HepG2 (cell line): ENCODE data around the gene COPZ2. TPM values are rescaled to one million over a fixed set of nuclear protein-coding genes. Genes with fewer than 3 reads are reported as not detected.
A peak's percentile ranks its signal among the peaks of the same experiment; 100 is the strongest.

Experiments used
- ELF3 ChIP-seq: IDR thresholded peaks from 2 replicates; pipeline ENCODE4 v1.6.1; 2016; ENCODE audit warnings: missing genetic modification reagents, missing compliant biosample characterization
- FOXA3 ChIP-seq: IDR thresholded peaks from 2 replicates; pipeline ENCODE4 v1.6.1; 2016; ENCODE audit warnings: missing genetic modification reagents, missing compliant biosample characterization
- GLI4 ChIP-seq: sonication (generic); formaldehyde crosslinking; IDR thresholded peaks from 2 replicates; pipeline ENCODE4 v1.5.1; 2020; ENCODE audit warnings: missing genetic modification reagents, mild to moderate bottlenecking, moderate library complexity, borderline replicate concordance
- NR2F1 ChIP-seq, 2 experiments: fragments of 450-650 bp in 1 of 2; formaldehyde crosslinking in 1 of 2; IDR thresholded peaks; 2 replicates each; pipeline versions ENCODE4 v1.5.0 to v1.6.1; 2016 to 2020; ENCODE audit warnings: mild to moderate bottlenecking in 1 of 2, missing compliant biosample characterization in 1 of 2, missing genetic modification reagents in 1 of 2, moderate library complexity in 1 of 2
- RFX1 ChIP-seq: fragments of 450-650 bp; IDR thresholded peaks from 2 replicates; pipeline ENCODE4 v1.6.1; 2017
- ZNF792 ChIP-seq: IDR thresholded peaks from 2 replicates; pipeline ENCODE4 v1.6.1; 2016
- ZNF839 ChIP-seq: sonication (generic); formaldehyde crosslinking; IDR thresholded peaks from 2 replicates; pipeline ENCODE4 v1.4.0; 2020; ENCODE audit warnings: missing genetic modification reagents, mild to moderate bottlenecking, borderline replicate concordance
- polyA plus RNA-seq, 8 experiments: library from polyadenylated mRNA; depleted of rRNA in 3 of 8; stranded (reverse) in 7 of 8; unstranded in 1 of 8; fragments of >200 nt; fragmentation: Illumina TruSeq in 4 of 8; extraction: Trizol in 4 of 8; gene quantifications; 2 replicates each; pipeline versions ENCODE4 v1.2.1 to v1.2.3, GENCODE V29; 2011 to 2016; ENCODE audit warnings: low read depth in 4 of 8, missing spikeins in 1 of 8, mixed read lengths in 1 of 8; ENCODE audit not compliant: insufficient read depth in 1 of 8
- total RNA-seq, 5 experiments: library from RNA; depleted of rRNA; stranded (reverse); fragments of >200 nt; fragmentation: Illumina TruSeq; extraction: Trizol; gene quantifications; 2 replicates each; pipeline ENCODE4 v1.2.3, GENCODE V29; 2016; ENCODE audit warnings: low read depth in 1 of 5
- TF ChIP-seq, protein P1 (sequence below): sonication (generic); formaldehyde crosslinking; IDR thresholded peaks from 2 replicates; pipeline ENCODE4 v1.4.0; 2020; ENCODE audit warnings: missing genetic modification reagents, mild to moderate bottlenecking, borderline replicate concordance
- TF ChIP-seq, protein P2 (sequence below): sonication (generic); formaldehyde crosslinking; IDR thresholded peaks from 2 replicates; pipeline ENCODE4 v1.9.0; 2021; ENCODE audit warnings: missing genetic modification reagents, borderline replicate concordance
- TF ChIP-seq, protein P3 (sequence below): sonication (generic); formaldehyde crosslinking; IDR thresholded peaks from 2 replicates; pipeline ENCODE4 v1.5.1; 2020; ENCODE audit warnings: missing genetic modification reagents, mild to moderate bottlenecking, borderline replicate concordance
- TF ChIP-seq, protein P4 (sequence below): sonication (generic); formaldehyde crosslinking; conservative IDR thresholded peaks from 2 replicates; pipeline ENCODE4 v1.4.0; 2020; ENCODE audit warnings: mild to moderate bottlenecking, missing genetic modification reagents, moderate library complexity
- TF ChIP-seq, protein P5 (sequence below): IDR thresholded peaks from 2 replicates; pipeline ENCODE4 v1.6.1; 2018; ENCODE audit warnings: missing genetic modification reagents
- TF ChIP-seq, protein P6 (sequence below): sonication (generic); formaldehyde crosslinking; IDR thresholded peaks from 2 replicates; pipeline ENCODE4 v1.4.0; 2020; ENCODE audit warnings: missing genetic modification reagents, borderline replicate concordance

The COPZ2 gene
- total and polyA plus RNA-seq, 2 of the 13 experiments (the other 11 are each of a cell fraction or from before 2014, with no cell fraction given): 0.61 to 1.5 TPM

DNA sequence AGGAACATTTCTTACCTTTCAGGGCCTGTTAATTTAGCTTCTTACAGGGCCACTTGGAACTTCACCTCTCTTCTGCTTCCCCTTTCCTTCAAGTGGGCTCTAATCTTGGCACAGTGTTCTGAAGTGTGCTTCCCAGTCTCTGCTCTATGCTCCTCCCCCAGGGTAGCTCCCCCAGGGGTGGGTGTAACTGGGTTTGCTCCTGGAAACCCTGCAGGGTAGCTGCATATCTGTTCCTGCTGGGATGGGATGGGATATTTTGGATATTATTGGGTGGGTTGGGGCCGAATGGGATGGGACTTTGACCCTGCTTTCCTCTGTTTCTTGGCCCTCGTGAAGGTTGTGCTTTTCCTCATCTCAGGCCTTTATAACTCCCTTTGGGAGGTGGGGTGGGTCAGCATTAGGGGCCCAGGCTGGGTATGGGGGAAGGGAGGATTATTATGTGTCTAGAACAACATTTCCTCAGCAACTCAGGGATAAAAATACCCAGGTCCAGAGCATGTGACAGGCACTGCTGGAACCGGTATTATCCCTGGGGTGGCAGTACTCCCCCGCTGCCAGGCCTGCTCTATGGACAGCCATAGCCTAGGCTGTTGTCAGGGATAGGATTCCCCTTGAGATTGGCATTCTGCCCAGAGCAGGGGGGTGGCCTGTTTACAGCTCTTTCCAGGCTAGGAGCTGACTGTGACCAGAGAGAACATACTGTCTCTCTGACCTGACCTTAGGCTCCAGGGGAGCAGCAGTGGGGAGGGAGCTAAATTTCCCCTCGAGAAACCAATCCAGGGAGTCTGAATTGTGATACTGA lies 15.6 kb upstream of the COPZ2 start (continued):
- TF ChIP-seq, protein P1, sequence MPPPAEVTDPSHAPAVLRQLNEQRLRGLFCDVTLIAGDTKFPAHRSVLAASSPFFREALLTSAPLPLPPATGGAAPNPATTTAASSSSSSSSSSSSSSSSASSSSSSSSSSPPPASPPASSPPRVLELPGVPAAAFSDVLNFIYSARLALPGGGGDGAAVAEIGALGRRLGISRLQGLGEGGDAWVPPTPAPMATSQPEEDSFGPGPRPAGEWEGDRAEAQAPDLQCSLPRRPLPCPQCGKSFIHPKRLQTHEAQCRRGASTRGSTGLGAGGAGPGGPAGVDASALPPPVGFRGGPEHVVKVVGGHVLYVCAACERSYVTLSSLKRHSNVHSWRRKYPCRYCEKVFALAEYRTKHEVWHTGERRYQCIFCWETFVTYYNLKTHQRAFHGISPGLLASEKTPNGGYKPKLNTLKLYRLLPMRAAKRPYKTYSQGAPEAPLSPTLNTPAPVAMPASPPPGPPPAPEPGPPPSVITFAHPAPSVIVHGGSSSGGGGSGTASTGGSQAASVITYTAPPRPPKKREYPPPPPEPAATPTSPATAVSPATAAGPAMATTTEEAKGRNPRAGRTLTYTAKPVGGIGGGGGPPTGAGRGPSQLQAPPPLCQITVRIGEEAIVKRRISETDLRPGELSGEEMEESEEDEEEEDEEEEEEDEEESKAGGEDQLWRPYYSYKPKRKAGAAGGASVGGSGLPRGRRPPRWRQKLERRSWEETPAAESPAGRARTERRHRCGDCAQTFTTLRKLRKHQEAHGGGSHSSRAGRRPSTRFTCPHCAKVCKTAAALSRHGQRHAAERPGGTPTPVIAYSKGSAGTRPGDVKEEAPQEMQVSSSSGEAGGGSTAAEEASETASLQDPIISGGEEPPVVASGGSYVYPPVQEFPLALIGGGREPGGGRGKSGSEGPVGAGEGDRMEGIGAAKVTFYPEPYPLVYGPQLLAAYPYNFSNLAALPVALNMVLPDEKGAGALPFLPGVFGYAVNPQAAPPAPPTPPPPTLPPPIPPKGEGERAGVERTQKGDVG (CRISPR knock-in tag): no peak
- TF ChIP-seq RFX1 (no peak), ZNF792 (CRISPR knock-in tag) (peak; percentile 38; the same call in 1 of the 2 replicates), NR2F1 (CRISPR knock-in tag; IDR thresholded peaks at IDR 0.05) (peak in 1 of 2 experiments; percentile 23; a peak in 1 of 4 replicates), ELF3 (no peak), ZNF839 (no peak), FOXA3 (CRISPR knock-in tag) (peak; percentile 77), GLI4 (CRISPR knock-in tag) (no peak)
- TF ChIP-seq, protein P2, sequence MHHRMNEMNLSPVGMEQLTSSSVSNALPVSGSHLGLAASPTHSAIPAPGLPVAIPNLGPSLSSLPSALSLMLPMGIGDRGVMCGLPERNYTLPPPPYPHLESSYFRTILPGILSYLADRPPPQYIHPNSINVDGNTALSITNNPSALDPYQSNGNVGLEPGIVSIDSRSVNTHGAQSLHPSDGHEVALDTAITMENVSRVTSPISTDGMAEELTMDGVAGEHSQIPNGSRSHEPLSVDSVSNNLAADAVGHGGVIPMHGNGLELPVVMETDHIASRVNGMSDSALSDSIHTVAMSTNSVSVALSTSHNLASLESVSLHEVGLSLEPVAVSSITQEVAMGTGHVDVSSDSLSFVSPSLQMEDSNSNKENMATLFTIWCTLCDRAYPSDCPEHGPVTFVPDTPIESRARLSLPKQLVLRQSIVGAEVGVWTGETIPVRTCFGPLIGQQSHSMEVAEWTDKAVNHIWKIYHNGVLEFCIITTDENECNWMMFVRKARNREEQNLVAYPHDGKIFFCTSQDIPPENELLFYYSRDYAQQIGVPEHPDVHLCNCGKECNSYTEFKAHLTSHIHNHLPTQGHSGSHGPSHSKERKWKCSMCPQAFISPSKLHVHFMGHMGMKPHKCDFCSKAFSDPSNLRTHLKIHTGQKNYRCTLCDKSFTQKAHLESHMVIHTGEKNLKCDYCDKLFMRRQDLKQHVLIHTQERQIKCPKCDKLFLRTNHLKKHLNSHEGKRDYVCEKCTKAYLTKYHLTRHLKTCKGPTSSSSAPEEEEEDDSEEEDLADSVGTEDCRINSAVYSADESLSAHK: no peak
- TF ChIP-seq, protein P3, sequence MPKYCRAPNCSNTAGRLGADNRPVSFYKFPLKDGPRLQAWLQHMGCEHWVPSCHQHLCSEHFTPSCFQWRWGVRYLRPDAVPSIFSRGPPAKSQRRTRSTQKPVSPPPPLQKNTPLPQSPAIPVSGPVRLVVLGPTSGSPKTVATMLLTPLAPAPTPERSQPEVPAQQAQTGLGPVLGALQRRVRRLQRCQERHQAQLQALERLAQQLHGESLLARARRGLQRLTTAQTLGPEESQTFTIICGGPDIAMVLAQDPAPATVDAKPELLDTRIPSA (CRISPR knock-in tag): no peak
- TF ChIP-seq, protein P4, sequence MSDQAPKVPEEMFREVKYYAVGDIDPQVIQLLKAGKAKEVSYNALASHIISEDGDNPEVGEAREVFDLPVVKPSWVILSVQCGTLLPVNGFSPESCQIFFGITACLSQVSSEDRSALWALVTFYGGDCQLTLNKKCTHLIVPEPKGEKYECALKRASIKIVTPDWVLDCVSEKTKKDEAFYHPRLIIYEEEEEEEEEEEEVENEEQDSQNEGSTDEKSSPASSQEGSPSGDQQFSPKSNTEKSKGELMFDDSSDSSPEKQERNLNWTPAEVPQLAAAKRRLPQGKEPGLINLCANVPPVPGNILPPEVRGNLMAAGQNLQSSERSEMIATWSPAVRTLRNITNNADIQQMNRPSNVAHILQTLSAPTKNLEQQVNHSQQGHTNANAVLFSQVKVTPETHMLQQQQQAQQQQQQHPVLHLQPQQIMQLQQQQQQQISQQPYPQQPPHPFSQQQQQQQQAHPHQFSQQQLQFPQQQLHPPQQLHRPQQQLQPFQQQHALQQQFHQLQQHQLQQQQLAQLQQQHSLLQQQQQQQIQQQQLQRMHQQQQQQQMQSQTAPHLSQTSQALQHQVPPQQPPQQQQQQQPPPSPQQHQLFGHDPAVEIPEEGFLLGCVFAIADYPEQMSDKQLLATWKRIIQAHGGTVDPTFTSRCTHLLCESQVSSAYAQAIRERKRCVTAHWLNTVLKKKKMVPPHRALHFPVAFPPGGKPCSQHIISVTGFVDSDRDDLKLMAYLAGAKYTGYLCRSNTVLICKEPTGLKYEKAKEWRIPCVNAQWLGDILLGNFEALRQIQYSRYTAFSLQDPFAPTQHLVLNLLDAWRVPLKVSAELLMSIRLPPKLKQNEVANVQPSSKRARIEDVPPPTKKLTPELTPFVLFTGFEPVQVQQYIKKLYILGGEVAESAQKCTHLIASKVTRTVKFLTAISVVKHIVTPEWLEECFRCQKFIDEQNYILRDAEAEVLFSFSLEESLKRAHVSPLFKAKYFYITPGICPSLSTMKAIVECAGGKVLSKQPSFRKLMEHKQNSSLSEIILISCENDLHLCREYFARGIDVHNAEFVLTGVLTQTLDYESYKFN: 0 out of 2 replicates have a peak, but pooled peaks have one; percentile 27
- TF ChIP-seq, protein P5, sequence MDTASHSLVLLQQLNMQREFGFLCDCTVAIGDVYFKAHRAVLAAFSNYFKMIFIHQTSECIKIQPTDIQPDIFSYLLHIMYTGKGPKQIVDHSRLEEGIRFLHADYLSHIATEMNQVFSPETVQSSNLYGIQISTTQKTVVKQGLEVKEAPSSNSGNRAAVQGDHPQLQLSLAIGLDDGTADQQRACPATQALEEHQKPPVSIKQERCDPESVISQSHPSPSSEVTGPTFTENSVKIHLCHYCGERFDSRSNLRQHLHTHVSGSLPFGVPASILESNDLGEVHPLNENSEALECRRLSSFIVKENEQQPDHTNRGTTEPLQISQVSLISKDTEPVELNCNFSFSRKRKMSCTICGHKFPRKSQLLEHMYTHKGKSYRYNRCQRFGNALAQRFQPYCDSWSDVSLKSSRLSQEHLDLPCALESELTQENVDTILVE (CRISPR knock-in tag): no peak
- TF ChIP-seq, protein P6, sequence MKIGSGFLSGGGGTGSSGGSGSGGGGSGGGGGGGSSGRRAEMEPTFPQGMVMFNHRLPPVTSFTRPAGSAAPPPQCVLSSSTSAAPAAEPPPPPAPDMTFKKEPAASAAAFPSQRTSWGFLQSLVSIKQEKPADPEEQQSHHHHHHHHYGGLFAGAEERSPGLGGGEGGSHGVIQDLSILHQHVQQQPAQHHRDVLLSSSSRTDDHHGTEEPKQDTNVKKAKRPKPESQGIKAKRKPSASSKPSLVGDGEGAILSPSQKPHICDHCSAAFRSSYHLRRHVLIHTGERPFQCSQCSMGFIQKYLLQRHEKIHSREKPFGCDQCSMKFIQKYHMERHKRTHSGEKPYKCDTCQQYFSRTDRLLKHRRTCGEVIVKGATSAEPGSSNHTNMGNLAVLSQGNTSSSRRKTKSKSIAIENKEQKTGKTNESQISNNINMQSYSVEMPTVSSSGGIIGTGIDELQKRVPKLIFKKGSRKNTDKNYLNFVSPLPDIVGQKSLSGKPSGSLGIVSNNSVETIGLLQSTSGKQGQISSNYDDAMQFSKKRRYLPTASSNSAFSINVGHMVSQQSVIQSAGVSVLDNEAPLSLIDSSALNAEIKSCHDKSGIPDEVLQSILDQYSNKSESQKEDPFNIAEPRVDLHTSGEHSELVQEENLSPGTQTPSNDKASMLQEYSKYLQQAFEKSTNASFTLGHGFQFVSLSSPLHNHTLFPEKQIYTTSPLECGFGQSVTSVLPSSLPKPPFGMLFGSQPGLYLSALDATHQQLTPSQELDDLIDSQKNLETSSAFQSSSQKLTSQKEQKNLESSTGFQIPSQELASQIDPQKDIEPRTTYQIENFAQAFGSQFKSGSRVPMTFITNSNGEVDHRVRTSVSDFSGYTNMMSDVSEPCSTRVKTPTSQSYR (CRISPR knock-in tag): peak; percentile 56; the same call in 1 of the 2 replicates
